ENCODE results near the gene ARHGEF19.

Gene ARHGEF19

GRCh38 chr1:16249596-16250241 lies 37.3 kb upstream of the ARHGEF19 start:
- Histone ChIP-seq H3K27me3 (ENCODE audit: insufficient read depth, low read length) (no peaks in the 10 kb centered on the region), H4K12ac (ENCODE audit: low read depth, low read length) (no peak overlapping the region), H4K8ac (ENCODE audit: low read depth, low read length) (no peak overlapping the region), H3K4me2 (ENCODE audit: low read length) (no peak overlapping the region), H2AFZ (ENCODE audit: insufficient read depth, low read length, poor library complexity) (no peak overlapping the region), H3K4me3 (ENCODE audit: low read depth, low read length) (no peak overlapping the region), H4K91ac (ENCODE audit: low read depth, low read length) (no peak overlapping the region), H3K36me3 (ENCODE audit: control insufficient read depth in 1 of 2, insufficient read depth in 2 of 2, low read length in 2 of 2) (peaks cover 22 to 30% of the 10 kb centered on the region in 2 experiments), H3K23ac (ENCODE audit: low read length) (no peak overlapping the region), H3K9ac (ENCODE audit: low read length) (no peak overlapping the region), H3K14ac (ENCODE audit: low read length) (no peak overlapping the region), H3K4me1 (ENCODE audit: control insufficient read depth in 1 of 2, insufficient read depth in 2 of 2, low read length in 2 of 2) (no peaks in the 10 kb centered on the region), H3K4ac (ENCODE audit: low read depth, low read length) (no peak overlapping the region), H2BK5ac (ENCODE audit: low read depth, low read length, poor library complexity) (no peak overlapping the region), H3K18ac (ENCODE audit: low read length) (no peak overlapping the region), H2AK5ac (ENCODE audit: low read length) (no peak overlapping the region), H3K9me3 (ENCODE audit: insufficient read depth, low read depth, low read length) (no peaks in the 10 kb centered on the region), H3K79me2 (ENCODE audit: control insufficient read depth, insufficient read depth, low read length, poor library complexity) (no peaks in the 10 kb centered on the region), H3K27ac (ENCODE audit: low read depth, low read length) (no peak overlapping the region), H2BK120ac (ENCODE audit: insufficient read depth, low read length, poor library complexity) (no peak overlapping the region), H3K79me1 (ENCODE audit: low read length) (no peaks in the 10 kb centered on the region), H2BK12ac (ENCODE audit: low read length) (no peak overlapping the region)
- DNase-seq: no peak
- no CpG with 5 or more reads among the region's 3 CpGs for WGBS (ENCODE audit: extremely low coverage, insufficient coverage, insufficient read length)

GRCh38 chr1:16248603-16249516 lies 36.4 kb upstream of the ARHGEF19 start:
- Histone ChIP-seq H4K12ac (ENCODE audit: low read depth, low read length) (no peak overlapping the region), H3K18ac (ENCODE audit: low read length) (no peak overlapping the region), H3K79me2 (ENCODE audit: control insufficient read depth, insufficient read depth, low read length, poor library complexity) (no peaks in the 10 kb centered on the region), H3K4me1 (ENCODE audit: control insufficient read depth in 1 of 2, insufficient read depth in 2 of 2, low read length in 2 of 2) (peaks cover 2 to 4% of the 10 kb centered on the region in 2 experiments), H4K8ac (ENCODE audit: low read depth, low read length) (no peak overlapping the region), H3K4me2 (ENCODE audit: low read length) (no peak overlapping the region), H3K27me3 (ENCODE audit: insufficient read depth, low read length) (no peaks in the 10 kb centered on the region), H2BK120ac (ENCODE audit: insufficient read depth, low read length, poor library complexity) (no peak overlapping the region), H3K9ac (ENCODE audit: low read length) (no peak overlapping the region), H2AK5ac (ENCODE audit: low read length) (no peak overlapping the region), H3K79me1 (ENCODE audit: low read length) (no peaks in the 10 kb centered on the region), H2BK5ac (ENCODE audit: low read depth, low read length, poor library complexity) (no peak overlapping the region), H3K9me3 (ENCODE audit: insufficient read depth, low read depth, low read length) (no peaks in the 10 kb centered on the region), H3K27ac (ENCODE audit: low read depth, low read length) (no peak overlapping the region), H3K36me3 (ENCODE audit: control insufficient read depth in 1 of 2, insufficient read depth in 2 of 2, low read length in 2 of 2) (peaks cover 20 to 27% of the 10 kb centered on the region in 2 experiments), H4K91ac (ENCODE audit: low read depth, low read length) (no peak overlapping the region), H3K23ac (ENCODE audit: low read length) (no peak overlapping the region), H2AFZ (ENCODE audit: insufficient read depth, low read length, poor library complexity) (no peak overlapping the region), H3K4me3 (ENCODE audit: low read depth, low read length) (no peak overlapping the region), H3K14ac (ENCODE audit: low read length) (no peak overlapping the region), H3K4ac (ENCODE audit: low read depth, low read length) (no peak overlapping the region), H2BK12ac (ENCODE audit: low read length) (no peak overlapping the region)
- no CpG with 5 or more reads among the region's 7 CpGs for WGBS (ENCODE audit: extremely low coverage, insufficient coverage, insufficient read length)
- no peak for DNase-seq

- H3K4me2 ChIP-seq (ENCODE audit: low read length): no peak overlapping the region
- peak; percentile 22 to 27 for DNase-seq
- H2BK12ac ChIP-seq (ENCODE audit: low read length): no peak overlapping the region
- no peak overlapping the region for H2AK5ac ChIP-seq (ENCODE audit: low read length)
- no peak overlapping the region for H2BK5ac ChIP-seq (ENCODE audit: low read depth, low read length, poor library complexity)
- peaks cover 2 to 4% of the 10 kb centered on the region in 2 experiments for H3K4me1 ChIP-seq (ENCODE audit: control insufficient read depth in 1 of 2, insufficient read depth in 2 of 2, low read length in 2 of 2)
- no peak overlapping the region for H3K4me3 ChIP-seq (ENCODE audit: low read depth, low read length)
- no peak overlapping the region for H2BK120ac ChIP-seq (ENCODE audit: insufficient read depth, low read length, poor library complexity)
- no peak overlapping the region for H4K91ac ChIP-seq (ENCODE audit: low read depth, low read length)
- no peak overlapping the region for H2AFZ ChIP-seq (ENCODE audit: insufficient read depth, low read length, poor library complexity)
- peaks cover 17 to 24% of the 10 kb centered on the region in 2 experiments for H3K36me3 ChIP-seq (ENCODE audit: control insufficient read depth in 1 of 2, insufficient read depth in 2 of 2, low read length in 2 of 2)
- no peak overlapping the region for H4K12ac ChIP-seq (ENCODE audit: low read depth, low read length)
- H3K9ac ChIP-seq (ENCODE audit: low read length): no peak overlapping the region
- H4K8ac ChIP-seq (ENCODE audit: low read depth, low read length): no peak overlapping the region
- no peaks in the 10 kb centered on the region for H3K79me1 ChIP-seq (ENCODE audit: low read length)
- no peak overlapping the region for H3K23ac ChIP-seq (ENCODE audit: low read length)
- WGBS (ENCODE audit: extremely low coverage, insufficient coverage, insufficient read length): no CpG with 5 or more reads among the region's 8 CpGs
- H3K27ac ChIP-seq (ENCODE audit: low read depth, low read length): no peak overlapping the region
- H3K4ac ChIP-seq (ENCODE audit: low read depth, low read length): no peak overlapping the region
- no peak overlapping the region for H3K18ac ChIP-seq (ENCODE audit: low read length)
- H3K9me3 ChIP-seq (ENCODE audit: insufficient read depth, low read depth, low read length): no peaks in the 10 kb centered on the region
- H3K79me2 ChIP-seq (ENCODE audit: control insufficient read depth, insufficient read depth, low read length, poor library complexity): no peaks in the 10 kb centered on the region
- no peak overlapping the region for H3K14ac ChIP-seq (ENCODE audit: low read length)
- no peaks in the 10 kb centered on the region for H3K27me3 ChIP-seq (ENCODE audit: insufficient read depth, low read length)
Measured at GRCh38 chr1:16248007-16248436, 35.6 kb upstream of the ARHGEF19 start.

GRCh38 chr1:16247441-16247840 lies 35.0 kb upstream of the ARHGEF19 start:
- Histone ChIP-seq H3K18ac (ENCODE audit: low read length) (no peak overlapping the region), H3K9me3 (ENCODE audit: insufficient read depth, low read depth, low read length) (no peaks in the 10 kb centered on the region), H4K91ac (ENCODE audit: low read depth, low read length) (no peak overlapping the region), H3K14ac (ENCODE audit: low read length) (no peak overlapping the region), H3K4me1 (ENCODE audit: control insufficient read depth in 1 of 2, insufficient read depth in 2 of 2, low read length in 2 of 2) (peaks cover 2 to 4% of the 10 kb centered on the region in 2 experiments), H3K79me2 (ENCODE audit: control insufficient read depth, insufficient read depth, low read length, poor library complexity) (no peaks in the 10 kb centered on the region), H2BK12ac (ENCODE audit: low read length) (no peak overlapping the region), H2AK5ac (ENCODE audit: low read length) (no peak overlapping the region), H3K36me3 (ENCODE audit: control insufficient read depth in 1 of 2, insufficient read depth in 2 of 2, low read length in 2 of 2) (peaks cover 17 to 24% of the 10 kb centered on the region in 2 experiments), H3K9ac (ENCODE audit: low read length) (no peak overlapping the region), H2BK120ac (ENCODE audit: insufficient read depth, low read length, poor library complexity) (no peak overlapping the region), H2AFZ (ENCODE audit: insufficient read depth, low read length, poor library complexity) (no peak overlapping the region), H4K12ac (ENCODE audit: low read depth, low read length) (no peak overlapping the region), H3K27ac (ENCODE audit: low read depth, low read length) (no peak overlapping the region), H3K4me2 (ENCODE audit: low read length) (no peak overlapping the region), H4K8ac (ENCODE audit: low read depth, low read length) (no peak overlapping the region), H3K4ac (ENCODE audit: low read depth, low read length) (no peak overlapping the region), H3K79me1 (ENCODE audit: low read length) (no peaks in the 10 kb centered on the region), H2BK5ac (ENCODE audit: low read depth, low read length, poor library complexity) (no peak overlapping the region), H3K27me3 (ENCODE audit: insufficient read depth, low read length) (no peaks in the 10 kb centered on the region), H3K23ac (ENCODE audit: low read length) (no peak overlapping the region), H3K4me3 (ENCODE audit: low read depth, low read length) (no peak overlapping the region)
- DNase-seq: no peak
- no CpG with 5 or more reads among the region's 2 CpGs for WGBS (ENCODE audit: extremely low coverage, insufficient coverage, insufficient read length)

Data from trophoblast cell (in vitro differentiated cells and primary cell).